ENCODE measurements around the gene FHOD3. TPM values are rescaled to one million over a fixed set of nuclear protein-coding genes. Genes with fewer than 3 reads are reported as not detected.
A peak's percentile ranks its signal among the peaks of the same experiment; 100 is the strongest.

Gene FHOD3
- total and polyA plus RNA-seq, 2 of the 4 experiments (the other 2 are of a cell fraction): 14.6 to 16.0 TPM

- Histone ChIP-seq H3K4ac (ENCODE audit: low read depth, low read length) (no peak overlapping the region), H2AK9ac (replicated peaks; ENCODE audit: low read depth, low read length, poor library complexity) (no peak overlapping the region), H3K14ac (replicated peaks; ENCODE audit: low read depth, low read length) (0 out of 2 replicates have a peak overlapping the region, but pooled peaks have one; percentile 1), H4K5ac (ENCODE audit: low read depth, low read length) (peak overlapping the region; percentile 0; the same call in 1 of the 2 replicates), H3K23ac (ENCODE audit: low read depth, low read length) (no peak overlapping the region; the same call in 1 of the 2 replicates), H3K4me2 (ENCODE audit: low read depth, low read length) (no peak overlapping the region), H2BK15ac (ENCODE audit: low read depth, low read length) (no peak overlapping the region), H3K9me3 (ENCODE audit: control insufficient read depth, insufficient read depth, low read length) (no peaks in the 10 kb centered on the region), H3K27me3 (ENCODE audit: control insufficient read depth, insufficient read depth, low read length) (no peaks in the 10 kb centered on the region), H3K4me1 (ENCODE audit: control insufficient read depth, insufficient read depth, low read length) (peaks cover 10% of the 10 kb centered on the region), H2BK20ac (ENCODE audit: low read depth, low read length) (no peak overlapping the region), H2AK5ac (ENCODE audit: low read depth, low read length) (no peak overlapping the region), H3K9ac (ENCODE audit: low read depth, low read length) (no peak overlapping the region), H4K91ac (ENCODE audit: insufficient read depth, low read depth, low read length) (no peak overlapping the region), H3K56ac (ENCODE audit: extremely low read depth, insufficient read depth, low read length) (no peak overlapping the region), H3K36me3 (ENCODE audit: control insufficient read depth, insufficient read depth, low read length) (no peaks in the 10 kb centered on the region), H3K4me3 (ENCODE audit: insufficient read depth, low read depth, low read length) (no peak overlapping the region), H3K27ac (ENCODE audit: insufficient read depth, low read length) (peak overlapping the region; percentile 28; the same call in 1 of the 2 replicates), H4K20me1 (ENCODE audit: insufficient read depth, low read length) (no peaks in the 10 kb centered on the region; the same call in 1 of the 2 replicates), H2BK120ac (ENCODE audit: low read depth, low read length) (no peak overlapping the region), H4K8ac (ENCODE audit: low read depth in 2 of 2, low read length in 2 of 2) (no peak overlapping the region), H3K18ac (ENCODE audit: low read depth, low read length) (peak overlapping the region; percentile 37; the same call in 1 of the 2 replicates), H3K79me1 (ENCODE audit: low read depth in 1 of 2, low read length in 2 of 2) (no peaks in the 10 kb centered on the region), H2AFZ (replicated peaks; ENCODE audit: low read length, poor library complexity) (no peak overlapping the region), H3K9me1 (ENCODE audit: insufficient read depth, low read length) (no peaks in the 10 kb centered on the region; the same call in 1 of the 2 replicates), H2BK5ac (ENCODE audit: low read depth, low read length, poor library complexity, severe bottlenecking) (no peak overlapping the region)
- dilution Hi-C loops (cut with HindIII; ENCODE audit: low sequenced_read_pairs, unreplicated experiment): no loop called here
- intact Hi-C loops (cut with micrococcal nuclease): no loop called here
- no CpG with 5 or more reads among the region's 2 CpGs for WGBS, 2 experiments (ENCODE audit: extremely low coverage in 2 of 2, insufficient read length in 1 of 2)
- in situ Hi-C loops (cut with MboI; ENCODE audit: low sequenced_read_pairs): no loop called here
- ATAC-seq (ENCODE audit: low read depth): no peak
- POLR2A ChIA-PET (ENCODE audit: unreplicated experiment): no interaction called here
- TF ChIP-seq RFX5 (IDR thresholded peaks at IDR 0.05; ENCODE audit: low read depth, low read length) (no peak), CTCF (conservative IDR thresholded peaks at IDR 0.05; ENCODE audit: low read depth, low read length) (no peak), CEBPB (IDR thresholded peaks at IDR 0.05; ENCODE audit: low read depth, low read length) (no peak), RCOR1 (IDR thresholded peaks at IDR 0.05; ENCODE audit: insufficient replicate concordance, low read length) (no peak), ELK1 (IDR thresholded peaks at IDR 0.05; ENCODE audit: borderline replicate concordance, low read depth, low read length) (no peak), RAD21 (IDR thresholded peaks at IDR 0.05; ENCODE audit: low read length) (no peak), NFE2L2 (IDR thresholded peaks at IDR 0.05; ENCODE audit: low read depth, low read length) (no peak), FOS (IDR thresholded peaks at IDR 0.05; ENCODE audit: low read depth, low read length) (no peak), SMC3 (IDR thresholded peaks at IDR 0.05; ENCODE audit: low read depth, low read length) (no peak), CHD1 (IDR thresholded peaks at IDR 0.05; ENCODE audit: low read depth, low read length) (no peak)
- BruUV-seq (replicated peaks): no TSS peak
- CTCF ChIA-PET: no interaction called here
- no peak for DNase-seq
Observed at GRCh38 chr18:36560187-36560586, 262.7 kb downstream of the FHOD3 start.

Data from IMR-90 (cell line).